ENCODE results near the gene TP53TG5.

Gene TP53TG5

DNA sequence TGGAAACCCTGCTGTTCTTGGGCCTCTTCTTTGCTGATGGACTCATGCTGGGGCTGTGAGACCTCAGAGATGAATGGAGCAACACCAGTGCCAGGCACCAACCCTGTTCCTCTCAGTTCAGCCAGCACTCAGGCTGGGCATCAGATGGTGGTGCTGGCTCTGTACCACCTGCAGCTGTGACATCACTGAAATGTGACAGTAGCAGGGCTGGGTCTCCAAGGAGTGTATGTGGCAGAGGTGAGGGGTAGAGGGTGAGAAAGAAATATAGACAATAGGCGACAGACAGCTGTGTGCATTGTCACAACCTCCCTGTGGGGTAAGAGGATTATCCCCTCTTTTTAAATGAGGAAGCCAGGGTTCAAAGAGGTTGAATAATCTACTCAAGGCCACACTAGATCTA is at the start of gene TP53TG5:
Gene TP53TG5, minus strand, starts transcription at position 135 of the 400 bp plus-strand sequence. Its CDS starts 89 bp downstream, at position 46.
- no peak for DNase-seq (ENCODE audit: low read depth)

DNA sequence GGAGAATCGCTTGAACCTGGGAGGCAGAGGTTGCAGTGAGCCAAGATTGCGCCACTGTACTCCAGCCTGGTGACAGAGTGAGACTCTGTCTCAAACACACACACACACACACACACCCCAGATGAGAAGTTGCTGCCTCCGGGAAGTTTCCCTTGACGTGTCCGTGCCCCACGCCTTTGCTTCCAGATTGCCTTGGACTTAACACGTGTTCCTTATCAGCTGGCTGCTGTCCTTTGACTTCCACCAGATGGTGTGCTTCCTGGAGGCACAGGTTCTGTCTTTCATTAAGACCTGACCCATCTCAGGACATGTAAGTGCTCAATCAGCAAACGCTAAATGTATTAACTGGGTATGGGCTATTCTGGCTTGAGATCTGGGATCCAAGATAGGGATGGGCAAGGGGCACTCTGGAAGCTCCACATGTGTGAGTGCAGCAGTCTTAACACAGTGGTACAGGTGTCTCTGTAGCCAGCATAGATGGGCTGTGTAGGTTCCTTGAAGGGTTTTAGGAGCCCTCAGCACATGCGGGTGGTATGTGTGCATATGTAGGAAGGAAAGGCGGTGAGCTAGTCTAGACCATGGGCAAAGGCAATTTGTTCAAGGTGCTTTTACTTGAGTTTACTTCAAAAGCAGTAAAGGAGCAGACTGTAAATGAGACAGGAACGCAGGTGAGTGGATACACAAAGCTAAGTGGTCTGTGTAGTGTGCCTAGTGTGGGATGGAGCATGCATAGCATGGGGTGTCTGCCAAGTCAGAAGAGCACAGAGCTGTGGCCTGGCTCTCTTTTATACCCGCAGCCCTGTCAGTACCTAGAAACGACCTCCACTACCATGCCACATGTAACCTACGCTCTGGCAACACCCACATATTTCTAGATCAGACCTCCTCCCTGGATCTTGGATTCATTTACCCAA is 49.4 kb upstream of the TP53TG5 start:
- no peak for DNase-seq (ENCODE audit: low read depth)

DNA sequence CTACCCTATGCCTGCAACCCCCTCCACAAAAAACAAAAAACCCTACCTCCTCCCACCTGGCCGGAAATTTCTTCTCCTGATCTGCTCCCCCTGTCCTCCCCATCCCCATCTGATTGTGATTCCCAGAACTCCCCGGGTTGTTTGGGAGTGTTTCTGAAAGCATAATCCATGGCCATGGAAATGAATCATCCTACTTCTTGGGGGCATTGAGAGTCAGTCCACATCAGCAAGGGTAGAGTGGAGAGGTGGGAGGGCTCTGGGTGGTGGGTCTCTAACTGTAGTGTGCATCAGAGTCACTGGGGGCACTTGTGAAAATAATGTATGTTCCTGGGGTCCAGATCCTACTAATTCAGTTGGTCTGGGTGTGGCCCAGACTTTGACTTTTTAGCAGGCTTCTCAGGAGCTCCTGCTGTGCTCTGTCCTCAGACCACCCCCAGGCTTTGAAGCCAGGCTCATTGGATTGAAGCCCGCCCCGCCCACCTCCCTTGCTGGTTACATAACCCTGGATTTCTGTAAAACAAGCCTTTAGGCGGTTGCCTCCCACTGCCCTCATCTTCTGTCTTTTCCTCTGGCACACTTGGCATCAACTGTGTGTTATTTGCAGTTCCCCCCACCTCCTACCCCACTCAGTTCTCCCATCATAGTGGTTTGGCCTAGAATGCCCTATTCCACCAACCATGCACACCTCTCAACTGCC is 48.3 kb upstream of the TP53TG5 start:
- DNase-seq (ENCODE audit: low read depth) = no peak

DNA sequence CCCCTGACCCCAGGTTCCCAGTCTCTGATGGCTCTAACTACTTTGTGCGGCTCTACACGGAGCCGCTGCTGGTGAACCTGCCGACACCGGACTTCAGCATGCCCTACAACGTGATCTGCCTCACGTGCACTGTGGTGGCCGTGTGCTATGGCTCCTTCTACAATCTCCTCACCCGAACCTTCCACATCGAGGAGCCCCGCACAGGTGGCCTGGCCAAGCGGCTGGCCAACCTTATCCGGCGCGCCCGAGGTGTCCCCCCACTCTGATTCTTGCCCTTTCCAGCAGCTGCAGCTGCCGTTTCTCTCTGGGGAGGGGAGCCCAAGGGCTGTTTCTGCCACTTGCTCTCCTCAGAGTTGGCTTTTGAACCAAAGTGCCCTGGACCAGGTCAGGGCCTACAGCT is 47.4 kb upstream of the TP53TG5 start:
- no peak for DNase-seq (ENCODE audit: low read depth)

DNA sequence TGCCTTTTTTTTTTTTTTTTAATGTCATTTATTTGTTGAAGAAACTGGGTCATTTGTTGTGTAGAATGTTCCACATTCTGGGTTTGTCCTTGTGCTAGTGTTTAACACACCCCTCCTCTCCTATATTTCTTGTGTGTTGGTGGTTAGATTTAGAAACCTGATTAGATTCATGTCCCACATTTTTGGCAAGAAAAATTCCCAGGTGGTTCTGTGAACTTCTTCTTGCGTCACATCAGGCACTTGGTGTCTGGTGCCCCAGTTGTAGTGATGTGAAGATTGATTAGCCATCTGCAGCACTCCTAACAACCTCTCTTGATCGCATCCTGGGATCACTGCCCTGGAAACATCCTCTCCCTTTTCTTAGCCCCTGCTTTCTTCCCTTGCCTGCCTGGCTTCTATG is 45.6 kb upstream of the TP53TG5 start:
- no peak for DNase-seq (ENCODE audit: low read depth)

DNA sequence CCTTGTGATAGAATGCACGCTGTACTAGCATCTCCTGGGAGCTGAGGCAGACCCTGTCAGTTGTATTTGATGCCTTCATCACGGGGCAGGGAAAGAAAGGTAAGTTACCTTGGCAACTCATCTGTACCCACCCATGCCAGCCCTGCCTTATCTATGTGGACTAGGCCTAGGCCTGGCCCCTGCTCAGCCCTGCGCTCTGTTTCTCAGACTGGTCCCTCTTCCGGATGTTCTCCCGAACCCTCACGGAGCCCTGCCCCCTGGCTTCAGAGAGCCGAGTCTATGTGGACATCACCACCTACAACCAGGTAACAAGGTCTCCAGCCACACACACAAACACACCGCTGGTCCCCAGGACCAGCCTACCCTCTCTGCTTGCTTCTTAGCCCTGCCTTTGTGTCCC is 42.0 kb upstream of the TP53TG5 start:
- no peak for DNase-seq (ENCODE audit: low read depth)

DNA sequence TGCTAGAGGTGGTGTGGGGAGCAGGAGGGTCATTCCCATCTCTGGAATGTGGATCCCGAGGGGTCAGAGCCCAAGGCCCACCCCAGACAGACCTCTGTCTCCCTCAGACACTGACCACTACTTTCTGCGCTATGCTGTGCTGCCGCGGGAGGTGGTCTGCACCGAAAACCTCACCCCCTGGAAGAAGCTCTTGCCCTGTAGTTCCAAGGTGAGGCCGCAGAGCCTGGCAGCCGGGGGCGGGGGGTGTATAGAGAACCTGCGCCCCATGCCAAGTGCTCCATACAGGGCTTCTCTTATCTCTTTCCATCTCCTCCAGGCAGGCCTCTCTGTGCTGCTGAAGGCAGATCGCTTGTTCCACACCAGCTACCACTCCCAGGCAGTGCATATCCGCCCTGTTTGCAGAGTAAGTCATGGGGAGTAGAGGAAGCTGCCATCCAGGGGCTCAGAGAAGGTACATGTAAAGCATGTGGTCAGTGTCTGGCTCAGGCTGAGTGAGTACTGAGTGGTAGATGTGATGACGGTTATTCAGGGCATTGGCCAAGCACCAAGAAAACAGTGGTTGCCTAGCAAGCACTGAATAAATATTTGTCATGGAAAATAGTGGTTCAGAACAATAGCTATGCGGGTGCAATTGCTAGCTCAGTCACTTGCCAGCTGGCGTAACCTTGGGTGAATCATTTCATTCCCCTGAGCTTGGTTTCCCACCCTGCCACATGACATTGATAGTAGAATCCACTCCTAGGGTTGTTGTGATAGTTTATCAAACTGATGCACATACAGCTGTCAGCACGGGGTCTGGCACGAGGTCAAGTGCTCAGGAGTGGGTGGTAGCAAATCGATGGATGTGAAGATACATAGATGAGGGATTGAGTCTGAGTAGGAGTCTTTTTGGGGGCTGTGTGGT is 41.3 kb upstream of the TP53TG5 start:
- peak; percentile 90 for DNase-seq (ENCODE audit: low read depth)

DNA sequence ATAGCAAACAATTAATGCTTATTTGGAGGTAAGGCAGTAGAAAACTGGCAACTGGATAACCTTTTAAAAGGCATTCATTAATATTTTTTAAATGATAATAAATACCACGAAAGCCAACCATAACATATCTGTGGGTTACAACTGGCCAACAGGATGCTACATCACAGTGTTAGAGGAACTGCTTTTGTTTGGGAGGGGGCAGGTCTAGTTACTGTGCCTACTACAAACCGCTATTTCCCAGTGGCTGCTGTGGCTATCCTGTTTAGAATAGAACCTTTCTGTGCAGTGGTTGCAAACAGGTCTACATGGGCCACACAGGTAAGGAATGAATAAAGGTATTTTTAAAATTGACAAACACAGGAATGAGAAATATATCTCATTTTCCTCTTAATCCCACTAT is 38.8 kb upstream of the TP53TG5 start:
- no peak for DNase-seq (ENCODE audit: low read depth)

DNA sequence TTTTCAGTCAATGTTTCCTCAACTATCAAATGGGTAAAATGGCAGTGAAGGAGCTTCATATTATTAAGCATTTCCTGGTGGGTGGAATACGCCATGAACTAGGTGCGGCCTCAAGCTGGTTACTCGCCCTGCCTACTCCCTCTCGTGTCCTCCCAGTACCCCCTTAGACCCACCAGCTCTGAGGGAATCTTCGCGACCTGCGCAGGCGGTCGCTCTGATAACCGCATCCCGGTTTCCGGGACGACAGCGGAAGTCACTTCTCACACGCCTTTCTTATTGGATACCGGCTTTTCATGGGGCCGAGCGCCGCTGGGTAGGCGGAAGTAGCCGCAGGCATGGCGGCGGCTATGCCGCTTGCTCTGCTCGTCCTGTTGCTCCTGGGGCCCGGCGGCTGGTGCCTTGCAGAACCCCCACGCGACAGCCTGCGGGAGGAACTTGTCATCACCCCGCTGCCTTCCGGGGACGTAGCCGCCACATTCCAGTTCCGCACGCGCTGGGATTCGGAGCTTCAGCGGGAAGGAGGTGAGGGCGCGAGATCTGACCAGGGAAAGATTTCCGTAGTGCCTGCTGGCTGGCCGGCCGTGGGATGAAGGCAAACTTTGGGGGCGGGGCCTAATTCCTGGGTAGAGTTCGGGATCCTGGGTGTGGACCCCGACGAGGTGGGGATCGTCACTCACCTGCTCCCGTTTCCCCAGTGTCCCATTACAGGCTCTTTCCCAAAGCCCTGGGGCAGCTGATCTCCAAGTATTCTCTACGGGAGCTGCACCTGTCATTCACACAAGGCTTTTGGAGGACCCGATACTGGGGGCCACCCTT is 37.9 kb upstream of the TP53TG5 start, which contains the start of gene PIGT:
Gene PIGT, plus strand, starts transcription at position 320 of the 816 bp plus-strand sequence. Its CDS starts 16 bp downstream, at position 336.
- DNase-seq (ENCODE audit: low read depth) = peak; percentile 49

DNA sequence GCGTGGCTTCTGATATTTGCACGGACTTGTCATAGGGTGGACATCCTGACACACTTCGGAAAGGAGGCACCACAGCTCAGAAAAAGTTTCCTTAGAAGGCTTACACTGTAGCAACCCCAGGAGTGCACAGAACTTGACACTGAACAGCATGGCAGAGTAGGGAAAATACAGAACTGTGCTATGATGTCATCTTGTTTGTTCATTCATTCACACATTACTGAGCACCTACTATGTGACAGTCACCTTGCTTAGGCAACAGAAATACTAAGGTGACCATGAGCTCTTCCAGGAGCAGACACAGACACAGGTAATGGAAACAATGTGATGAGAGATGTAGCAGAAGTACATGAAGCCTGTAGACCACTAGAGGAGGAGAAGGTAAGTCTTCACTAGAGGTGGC is 35.4 kb upstream of the TP53TG5 start:
- DNase-seq (ENCODE audit: low read depth) = no peak

DNA sequence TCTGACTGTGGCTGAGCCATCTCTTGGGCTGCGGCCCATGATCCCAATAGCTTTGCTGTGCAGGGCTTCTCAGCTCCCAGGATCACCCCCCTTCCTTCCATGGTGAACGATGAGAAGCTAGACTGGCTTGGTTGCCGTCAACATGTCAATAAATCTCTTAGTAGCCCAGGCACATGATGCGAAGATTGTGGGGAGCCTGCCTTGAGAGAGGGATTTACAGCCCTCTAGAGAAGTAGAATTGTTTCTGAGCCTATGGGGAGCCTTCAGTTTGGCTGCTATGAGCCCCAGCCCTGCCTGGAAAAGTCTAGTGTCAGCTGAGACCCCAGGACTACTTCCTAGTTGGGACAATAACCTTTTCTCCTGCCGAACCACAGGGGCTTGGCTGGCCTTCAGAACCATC is 34.5 kb upstream of the TP53TG5 start:
- no peak for DNase-seq (ENCODE audit: low read depth)

DNA sequence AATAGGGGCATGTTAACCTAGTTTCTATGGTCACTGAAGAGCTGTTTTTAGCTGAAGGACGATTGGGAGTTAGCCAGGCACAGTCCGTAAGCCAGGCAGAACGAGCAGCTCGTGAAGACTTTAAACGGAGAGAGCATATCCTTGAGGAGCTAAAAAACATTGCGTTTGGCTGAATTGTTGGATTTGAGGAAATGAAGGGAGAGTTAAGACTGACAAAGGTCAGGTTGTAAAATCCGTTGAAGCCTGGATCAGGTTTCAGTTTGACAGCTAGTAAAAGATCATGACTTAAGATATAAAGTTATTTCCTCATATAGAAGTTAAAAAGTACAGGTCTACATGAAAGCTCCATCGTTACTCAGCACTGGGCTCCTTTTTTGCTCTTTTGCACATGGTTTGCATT is 32.8 kb upstream of the TP53TG5 start:
- no peak for DNase-seq (ENCODE audit: low read depth)

DNA sequence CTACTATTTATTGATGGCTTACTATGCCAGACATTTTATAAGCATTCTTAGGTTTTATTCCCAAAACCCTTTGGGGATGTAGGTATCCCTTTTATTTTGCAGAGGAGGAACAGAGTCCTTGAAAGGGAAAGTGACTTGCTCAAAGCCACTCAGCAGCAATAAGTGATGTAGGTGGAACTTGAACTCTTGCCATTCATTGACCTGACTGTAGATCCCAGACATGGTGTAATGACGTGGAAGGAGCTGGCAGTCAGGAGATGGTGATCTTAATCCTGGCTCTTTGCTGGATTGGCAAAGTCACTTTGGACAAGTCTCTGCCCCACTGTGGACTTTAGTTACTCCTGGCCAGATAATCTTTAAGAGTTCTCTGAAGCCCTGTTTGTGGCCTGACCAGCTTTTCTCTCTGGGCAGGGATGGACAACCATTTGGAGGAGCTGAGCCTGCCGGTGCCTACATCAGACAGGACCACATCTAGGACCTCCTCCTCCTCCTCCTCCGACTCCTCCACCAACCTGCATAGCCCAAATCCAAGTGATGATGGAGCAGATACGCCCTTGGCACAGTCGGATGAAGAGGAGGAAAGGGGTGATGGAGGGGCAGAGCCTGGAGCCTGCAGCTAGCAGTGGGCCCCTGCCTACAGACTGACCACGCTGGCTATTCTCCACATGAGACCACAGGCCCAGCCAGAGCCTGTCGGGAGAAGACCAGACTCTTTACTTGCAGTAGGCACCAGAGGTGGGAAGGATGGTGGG is 31.6 kb upstream of the TP53TG5 start:
- no peak for DNase-seq (ENCODE audit: low read depth)

DNA sequence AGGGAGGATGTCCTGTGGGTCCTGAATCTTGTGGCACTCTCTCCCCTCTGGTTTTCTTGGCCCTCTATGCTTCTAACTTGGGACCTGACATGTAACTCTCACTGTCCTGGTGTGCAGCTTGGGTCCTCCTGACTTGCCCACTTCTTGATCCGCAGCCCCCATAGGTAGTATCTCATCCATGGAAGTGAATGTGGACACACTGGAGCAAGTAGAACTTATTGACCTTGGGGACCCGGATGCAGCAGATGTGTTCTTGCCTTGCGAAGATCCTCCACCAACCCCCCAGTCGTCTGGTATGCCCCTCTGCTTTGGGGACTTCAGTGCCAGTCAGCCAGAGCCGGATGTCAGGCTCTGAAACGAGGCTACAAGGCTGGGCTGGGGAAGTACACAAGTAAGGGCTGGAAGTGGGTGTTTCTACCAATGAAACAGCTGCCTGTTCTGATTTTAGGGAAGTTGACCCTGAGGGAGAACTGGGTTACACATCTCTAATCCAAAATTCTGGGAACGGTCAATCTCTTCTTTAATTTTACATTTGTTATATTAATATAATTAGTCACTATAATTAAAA is 30.6 kb upstream of the TP53TG5 start:
- no peak for DNase-seq (ENCODE audit: low read depth)

DNA sequence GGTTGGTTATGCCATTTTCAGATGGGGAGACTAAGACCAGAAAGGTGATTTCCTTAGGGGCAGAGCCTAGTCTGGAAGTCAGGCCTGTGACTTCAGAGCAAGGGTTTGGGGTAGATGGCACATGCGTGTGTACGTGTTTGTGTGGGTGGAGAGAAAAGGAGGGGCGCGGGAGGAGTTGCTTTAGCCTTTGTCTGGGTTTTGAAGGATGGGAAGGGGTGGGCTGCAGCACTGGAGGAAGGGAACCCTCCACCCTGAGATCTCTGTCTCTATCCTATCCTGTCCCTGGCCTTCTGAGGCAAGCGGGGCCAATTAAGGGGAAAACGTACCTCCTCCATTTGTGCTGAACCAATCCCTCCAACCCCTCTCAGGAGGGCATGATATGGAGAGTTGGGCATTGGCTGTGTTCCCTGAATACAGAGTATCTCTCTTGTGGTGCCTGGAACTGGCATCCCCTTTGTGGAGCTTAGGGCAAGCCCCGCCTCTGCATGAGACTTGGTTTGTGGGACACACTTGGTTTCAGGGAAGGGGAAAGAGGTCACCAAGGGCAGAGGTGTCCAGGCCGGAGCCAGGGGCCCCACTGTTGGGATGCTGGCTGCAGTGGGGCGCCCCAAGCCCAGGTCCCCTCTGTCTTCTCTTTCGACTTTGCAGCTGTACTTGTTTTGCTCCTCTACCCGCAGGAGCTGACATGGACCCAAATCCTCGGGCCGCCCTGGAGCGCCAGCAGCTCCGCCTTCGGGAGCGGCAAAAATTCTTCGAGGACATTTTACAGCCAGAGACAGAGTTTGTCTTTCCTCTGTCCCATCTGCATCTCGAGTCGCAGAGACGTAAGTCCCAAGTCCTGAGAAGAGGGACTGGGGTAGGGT is 29.9 kb upstream of the TP53TG5 start, which contains the start of gene DBNDD2:
Gene DBNDD2, plus strand, starts transcription at position 507 of the 863 bp plus-strand sequence. Its CDS starts 179 bp downstream, at position 686.
- DNase-seq (ENCODE audit: low read depth) = no peak

DNA sequence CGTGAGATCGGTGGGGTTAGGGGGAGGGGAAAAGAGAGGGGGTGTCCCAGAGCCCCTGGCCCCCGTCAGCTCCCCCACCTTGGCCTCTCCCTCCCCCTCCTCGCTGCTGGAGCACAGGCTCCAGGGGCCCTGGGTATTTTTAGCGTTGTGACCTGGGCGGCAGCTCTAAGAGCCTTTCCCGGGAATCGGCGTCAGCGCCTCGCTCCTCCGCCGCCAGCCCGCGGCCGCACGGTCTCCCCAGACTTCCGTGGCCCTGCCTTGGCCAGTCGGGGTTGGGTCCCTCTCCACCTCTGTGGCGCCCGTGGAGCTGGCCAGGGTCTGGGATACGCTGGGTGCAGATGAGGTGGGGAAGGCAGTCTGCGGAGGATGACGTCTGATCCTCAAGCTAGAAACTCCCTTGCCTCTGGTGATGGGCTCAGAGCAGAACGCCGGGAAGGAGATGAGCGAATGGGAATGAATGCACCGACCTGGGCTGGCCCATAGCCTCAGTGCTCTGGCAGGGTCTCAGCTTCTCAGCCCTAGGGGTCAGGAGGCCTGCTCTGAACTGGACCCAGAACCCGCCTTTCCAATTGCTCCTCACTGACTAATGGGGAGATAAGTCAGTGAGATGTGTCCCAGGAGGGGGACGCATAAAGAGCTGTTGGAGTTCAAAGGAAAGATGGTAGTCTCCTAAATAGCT is 29.1 kb upstream of the TP53TG5 start:
- no peak for DNase-seq (ENCODE audit: low read depth)

DNA sequence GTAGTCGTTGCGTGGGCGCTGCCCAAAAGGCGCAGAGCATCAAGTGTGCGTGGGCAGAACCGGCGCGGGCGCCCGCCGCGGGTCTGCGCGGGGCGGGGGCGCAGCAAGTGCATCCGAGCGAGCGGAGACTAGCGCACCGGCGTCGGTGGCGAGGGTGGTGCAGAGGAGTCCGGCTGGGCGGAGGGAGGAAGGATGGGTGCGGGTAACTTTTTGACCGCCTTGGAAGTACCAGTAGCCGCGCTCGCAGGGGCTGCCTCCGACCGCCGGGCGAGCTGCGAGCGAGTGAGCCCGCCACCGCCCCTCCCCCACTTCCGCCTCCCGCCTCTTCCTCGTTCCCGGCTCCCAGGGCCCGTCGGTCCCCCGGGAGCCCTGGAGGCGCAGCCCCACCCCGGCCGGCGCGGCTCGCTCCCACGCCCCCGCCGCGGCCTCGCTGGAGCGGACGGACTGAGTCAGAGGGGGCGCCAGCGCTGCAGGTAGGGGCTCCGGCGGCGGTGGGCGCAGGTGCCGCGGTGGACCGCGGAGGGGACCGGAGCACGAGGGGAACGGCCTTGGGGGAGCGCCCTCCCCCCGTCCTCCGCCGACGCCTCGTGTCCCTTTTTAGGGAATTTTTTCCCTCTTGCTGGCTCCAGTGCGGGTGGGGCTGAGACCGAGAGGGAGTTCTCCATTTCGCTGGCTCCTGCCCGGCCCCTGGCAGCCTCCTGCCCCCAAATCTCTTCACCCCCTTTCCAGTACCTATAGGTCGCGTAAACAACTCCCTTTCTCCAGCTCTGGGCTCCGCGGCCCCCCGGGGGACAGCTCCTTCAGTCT is 28.3 kb upstream of the TP53TG5 start:
- DNase-seq (ENCODE audit: low read depth) = no peak
